ENCODE measurements around the gene PGLYRP1.

The PGLYRP1 gene

GRCh38 chr19:46032597-46033025 is 9.8 kb upstream of the PGLYRP1 start:
- DNase-seq (ENCODE audit: low spot score): no peak

GRCh38 chr19:46031781-46032596 is 9.1 kb upstream of the PGLYRP1 start:
- DNase-seq (ENCODE audit: low spot score): no peak

GRCh38 chr19:46030812-46031550 is 8.1 kb upstream of the PGLYRP1 start:
- DNase-seq (ENCODE audit: low spot score): no peak

GRCh38 chr19:46025835-46026234 is 3.0 kb upstream of the PGLYRP1 start:
- DNase-seq (ENCODE audit: low spot score): no peak

GRCh38 chr19:46023311-46023779 is 492 bp upstream of the PGLYRP1 start:
- no peak for DNase-seq (ENCODE audit: low spot score)

- no peak for DNase-seq (ENCODE audit: low spot score)
Measured at GRCh38 chr19:46022061-46022430, 807 bp downstream of the PGLYRP1 start.

GRCh38 chr19:46021531-46022041 is 1.3 kb downstream of the PGLYRP1 start:
- no peak for DNase-seq (ENCODE audit: low spot score)

- DNase-seq (ENCODE audit: low spot score): no peak
Measured at GRCh38 chr19:46020819-46021125, 2.1 kb downstream of the PGLYRP1 start.

- DNase-seq (ENCODE audit: low spot score): no peak
Measured at GRCh38 chr19:46019270-46019669, 3.6 kb downstream of the PGLYRP1 start.

- DNase-seq (ENCODE audit: low spot score): no peak
Measured at GRCh38 chr19:46018729-46019251, 4.1 kb downstream of the PGLYRP1 start.

- no peak for DNase-seq (ENCODE audit: low spot score)
Measured at GRCh38 chr19:46017874-46018675, 4.8 kb downstream of the PGLYRP1 start.

- no peak for DNase-seq (ENCODE audit: low spot score)
Measured at GRCh38 chr19:46017095-46017429, 5.8 kb downstream of the PGLYRP1 start.

GRCh38 chr19:46016426-46017094 is 6.3 kb downstream of the PGLYRP1 start:
- DNase-seq (ENCODE audit: low spot score): peak; percentile 78

GRCh38 chr19:46015687-46016425 is 7.0 kb downstream of the PGLYRP1 start:
- DNase-seq (ENCODE audit: low spot score): no peak

- DNase-seq (ENCODE audit: low spot score): peak; percentile 54
Measured at GRCh38 chr19:46014941-46015686, 7.7 kb downstream of the PGLYRP1 start.

GRCh38 chr19:46014534-46014933 is 8.3 kb downstream of the PGLYRP1 start:
- no peak for DNase-seq (ENCODE audit: low spot score)

- DNase-seq (ENCODE audit: low spot score): peak; percentile 68
Measured at GRCh38 chr19:46009530-46010510, 13.0 kb downstream of the PGLYRP1 start.

GRCh38 chr19:46006411-46006810 is 16.4 kb downstream of the PGLYRP1 start:
- no peak for DNase-seq (ENCODE audit: low spot score)

GRCh38 chr19:46002678-46003275 is 20.1 kb downstream of the PGLYRP1 start:
- DNase-seq (ENCODE audit: low spot score): no peak

Measured in COLO829 (cell line).